BLaER1 (cell line): ENCODE data around the gene SPATA7.

ENCODE experiments used
- H3K27ac ChIP-seq: shearing (Covaris generic); formaldehyde crosslinking; 2 replicates; pipeline ENCODE4 v1.8.1; 2022
- H3K27me3 ChIP-seq: shearing (Covaris generic); formaldehyde crosslinking; 2 replicates; pipeline ENCODE4 v1.8.1; 2022
- H3K36me3 ChIP-seq: shearing (Covaris generic); formaldehyde crosslinking; 2 replicates; pipeline ENCODE4 v1.8.1; 2022
- H3K4me1 ChIP-seq: shearing (Covaris generic); formaldehyde crosslinking; 2 replicates; pipeline ENCODE4 v1.8.1; 2022
- H3K4me2 ChIP-seq: shearing (Covaris generic); formaldehyde crosslinking; 2 replicates; pipeline ENCODE4 v1.8.1; 2022
- H3K4me3 ChIP-seq: shearing (Covaris generic); formaldehyde crosslinking; 2 replicates; pipeline ENCODE4 v1.8.1; 2022
- H3K9ac ChIP-seq: shearing (Covaris generic); formaldehyde crosslinking; 2 replicates; pipeline ENCODE4 v1.8.1; 2022
- H3K9me3 ChIP-seq: shearing (Covaris generic); formaldehyde crosslinking; 2 replicates; pipeline ENCODE4 v1.8.1; 2022
- H4K20me1 ChIP-seq: shearing (Covaris generic); formaldehyde crosslinking; 2 replicates; pipeline ENCODE4 v1.8.1; 2022
- Cebpa-rat ChIP-seq: shearing (Covaris generic); IDR thresholded peaks from 2 replicates; pipeline ENCODE4 v1.8.1; 2022

The SPATA7 gene

GRCh38 chr14:88411039-88411438, 25.6 kb downstream of the SPATA7 start:
- Histone ChIP-seq H3K9ac (no peak overlapping the region), H3K4me3 (no peak overlapping the region), H3K4me1 (no peaks in the 10 kb centered on the region), H3K27me3 (no peaks in the 10 kb centered on the region), H4K20me1 (no peaks in the 10 kb centered on the region), H3K4me2 (no peak overlapping the region), H3K27ac (no peak overlapping the region), H3K9me3 (peaks cover 46% of the 10 kb centered on the region), H3K36me3 (peaks cover 37% of the 10 kb centered on the region)
- no peak for TF ChIP-seq Cebpa-rat

- no peak for TF ChIP-seq Cebpa-rat
- no peak overlapping the region for H3K27ac ChIP-seq
- H3K4me2 ChIP-seq, result no peak overlapping the region
- H3K27me3 ChIP-seq, result no peaks in the 10 kb centered on the region
- H3K4me1 ChIP-seq, result no peaks in the 10 kb centered on the region
- peaks cover 42% of the 10 kb centered on the region for H3K36me3 ChIP-seq
- peaks cover 42% of the 10 kb centered on the region for H3K9me3 ChIP-seq
- no peak overlapping the region for H3K4me3 ChIP-seq
- H3K9ac ChIP-seq, result no peak overlapping the region
- no peaks in the 10 kb centered on the region for H4K20me1 ChIP-seq
These were observed 32.1 kb downstream of the SPATA7 start for GRCh38 chr14:88417594-88417993.

GRCh38 chr14:88420187-88420586, 34.7 kb downstream of the SPATA7 start:
- no peak overlapping the region for H3K4me2 ChIP-seq
- no peaks in the 10 kb centered on the region for H4K20me1 ChIP-seq
- no peak for TF ChIP-seq Cebpa-rat
- H3K9ac ChIP-seq, result no peak overlapping the region
- H3K27me3 ChIP-seq, result no peaks in the 10 kb centered on the region
- peaks cover 42% of the 10 kb centered on the region for H3K36me3 ChIP-seq
- H3K4me3 ChIP-seq, result no peak overlapping the region
- no peak overlapping the region for H3K27ac ChIP-seq
- H3K9me3 ChIP-seq, result peaks cover 30% of the 10 kb centered on the region
- H3K4me1 ChIP-seq, result no peaks in the 10 kb centered on the region

GRCh38 chr14:88421286-88421685, 35.8 kb downstream of the SPATA7 start:
- Histone ChIP-seq H4K20me1 (no peaks in the 10 kb centered on the region), H3K9ac (no peak overlapping the region), H3K27ac (no peak overlapping the region), H3K27me3 (no peaks in the 10 kb centered on the region), H3K4me3 (no peak overlapping the region), H3K36me3 (peaks cover 35% of the 10 kb centered on the region), H3K9me3 (peaks cover 21% of the 10 kb centered on the region), H3K4me2 (no peak overlapping the region), H3K4me1 (no peaks in the 10 kb centered on the region)
- TF ChIP-seq Cebpa-rat, result no peak

- H3K4me3 ChIP-seq, result no peak overlapping the region
- no peaks in the 10 kb centered on the region for H4K20me1 ChIP-seq
- H3K4me1 ChIP-seq, result no peaks in the 10 kb centered on the region
- no peaks in the 10 kb centered on the region for H3K27me3 ChIP-seq
- H3K36me3 ChIP-seq, result peaks cover 33% of the 10 kb centered on the region
- TF ChIP-seq Cebpa-rat, result no peak
- H3K27ac ChIP-seq, result no peak overlapping the region
- no peak overlapping the region for H3K4me2 ChIP-seq
- no peak overlapping the region for H3K9ac ChIP-seq
- peaks cover 15% of the 10 kb centered on the region for H3K9me3 ChIP-seq
These were observed 36.6 kb downstream of the SPATA7 start for GRCh38 chr14:88422047-88422446.

GRCh38 chr14:88422919-88423650, 37.6 kb downstream of the SPATA7 start:
- no peak overlapping the region for H3K4me3 ChIP-seq
- H3K27me3 ChIP-seq, result no peaks in the 10 kb centered on the region
- no peak for TF ChIP-seq Cebpa-rat
- no peaks in the 10 kb centered on the region for H4K20me1 ChIP-seq
- H3K9me3 ChIP-seq, result peaks cover 6% of the 10 kb centered on the region
- H3K27ac ChIP-seq, result no peak overlapping the region
- H3K36me3 ChIP-seq, result peaks cover 24% of the 10 kb centered on the region
- no peaks in the 10 kb centered on the region for H3K4me1 ChIP-seq
- no peak overlapping the region for H3K9ac ChIP-seq
- no peak overlapping the region for H3K4me2 ChIP-seq

- H3K9me3 ChIP-seq, result no peaks in the 10 kb centered on the region
- TF ChIP-seq Cebpa-rat, result no peak
- H3K27me3 ChIP-seq, result no peaks in the 10 kb centered on the region
- H3K9ac ChIP-seq, result no peak overlapping the region
- no peak overlapping the region for H3K4me3 ChIP-seq
- H3K27ac ChIP-seq, result no peak overlapping the region
- H3K4me2 ChIP-seq, result no peak overlapping the region
- peaks cover 16% of the 10 kb centered on the region for H3K36me3 ChIP-seq
- no peaks in the 10 kb centered on the region for H4K20me1 ChIP-seq
- H3K4me1 ChIP-seq, result no peaks in the 10 kb centered on the region
These were observed 39.1 kb downstream of the SPATA7 start for GRCh38 chr14:88424573-88424972.

- no peak overlapping the region for H3K4me3 ChIP-seq
- no peak overlapping the region for H3K27ac ChIP-seq
- no peak overlapping the region for H3K4me2 ChIP-seq
- H4K20me1 ChIP-seq, result no peaks in the 10 kb centered on the region
- H3K9me3 ChIP-seq, result no peaks in the 10 kb centered on the region
- no peak overlapping the region for H3K9ac ChIP-seq
- no peaks in the 10 kb centered on the region for H3K4me1 ChIP-seq
- no peak for TF ChIP-seq Cebpa-rat
- no peaks in the 10 kb centered on the region for H3K27me3 ChIP-seq
- H3K36me3 ChIP-seq, result peaks cover 9% of the 10 kb centered on the region
These were observed 40.8 kb downstream of the SPATA7 start for GRCh38 chr14:88426271-88426670.

- TF ChIP-seq Cebpa-rat, result no peak
- H3K27me3 ChIP-seq, result no peaks in the 10 kb centered on the region
- no peak overlapping the region for H3K27ac ChIP-seq
- no peaks in the 10 kb centered on the region for H4K20me1 ChIP-seq
- H3K36me3 ChIP-seq, result peaks cover 15% of the 10 kb centered on the region
- no peak overlapping the region for H3K4me3 ChIP-seq
- H3K4me1 ChIP-seq, result no peaks in the 10 kb centered on the region
- H3K9ac ChIP-seq, result no peak overlapping the region
- no peak overlapping the region for H3K4me2 ChIP-seq
- H3K9me3 ChIP-seq, result no peaks in the 10 kb centered on the region
These were observed 45.5 kb downstream of the SPATA7 start for GRCh38 chr14:88430976-88431375.

- H3K9me3 ChIP-seq, result no peaks in the 10 kb centered on the region
- no peaks in the 10 kb centered on the region for H3K4me1 ChIP-seq
- no peak overlapping the region for H3K27ac ChIP-seq
- peaks cover 42% of the 10 kb centered on the region for H3K36me3 ChIP-seq
- H4K20me1 ChIP-seq, result no peaks in the 10 kb centered on the region
- no peaks in the 10 kb centered on the region for H3K27me3 ChIP-seq
- TF ChIP-seq Cebpa-rat, result no peak
- no peak overlapping the region for H3K4me3 ChIP-seq
- no peak overlapping the region for H3K4me2 ChIP-seq
- H3K9ac ChIP-seq, result no peak overlapping the region
These were observed 52.2 kb downstream of the SPATA7 start for GRCh38 chr14:88437658-88438057.

- H3K27me3 ChIP-seq, result no peaks in the 10 kb centered on the region
- TF ChIP-seq Cebpa-rat, result no peak
- no peak overlapping the region for H3K4me2 ChIP-seq
- peaks cover 42% of the 10 kb centered on the region for H3K36me3 ChIP-seq
- no peaks in the 10 kb centered on the region for H3K9me3 ChIP-seq
- H3K27ac ChIP-seq, result no peak overlapping the region
- no peaks in the 10 kb centered on the region for H4K20me1 ChIP-seq
- no peak overlapping the region for H3K9ac ChIP-seq
- H3K4me1 ChIP-seq, result no peaks in the 10 kb centered on the region
- no peak overlapping the region for H3K4me3 ChIP-seq
These were observed 53.6 kb downstream of the SPATA7 start for GRCh38 chr14:88439088-88439487.
